Large intestine (tissue), 3 donors: ENCODE data around the gene TUNAR. TPM values are rescaled to one million over a fixed set of nuclear protein-coding genes. Genes with fewer than 3 reads are reported as not detected.
"Not testable (repeated sequence)": the region's sequence is repeated elsewhere in the genome, so short reads cannot be mapped to it uniquely, and the experiment has no call there.

ENCODE experiments used
- DNase-seq, 2 donors: peaks; one replicate each; pipeline versions ENCODE4 v3.0.0 to v3.0.0-alpha.2; 2013
- H3K27ac ChIP-seq: one replicate; pipeline ENCODE4 v1.5.1; 2013; ENCODE audit warnings: low read length
- H3K27me3 ChIP-seq: 2 replicates; pipeline ENCODE4 v1.6.1; 2013; ENCODE audit warnings: low read length; ENCODE audit not compliant: control insufficient read depth, insufficient read depth
- H3K36me3 ChIP-seq: 2 replicates; pipeline ENCODE4 v1.6.1; 2013; ENCODE audit warnings: low read length; ENCODE audit not compliant: control insufficient read depth, insufficient read depth
- H3K4me1 ChIP-seq: one replicate; pipeline ENCODE4 v1.6.1; 2013; ENCODE audit warnings: low read length; ENCODE audit not compliant: control insufficient read depth, insufficient read depth
- H3K4me3 ChIP-seq: one replicate; pipeline ENCODE4 v1.5.1; 2013; ENCODE audit warnings: low read length
- H3K9me3 ChIP-seq: one replicate; pipeline ENCODE4 v1.6.1; 2013; ENCODE audit warnings: mild to moderate bottlenecking, low read depth, low read length, moderate library complexity; ENCODE audit not compliant: control insufficient read depth
- WGBS: methylation state at CpG from one replicate; pipeline ENCODE4 v1.1.5; 2013; ENCODE audit warnings: low lambda C conversion rate; ENCODE audit not compliant: insufficient coverage; 5-methylcytosine and 5-hydroxymethylcytosine counted together
- polyA plus RNA-seq: library from polyadenylated mRNA; unstranded; fragments of 120-200 nt; gene quantifications from one replicate; pipeline ENCODE4 v1.2.1, GENCODE V29; 2013

The TUNAR gene
- polyA plus RNA-seq, 1 donor, result 0.85 TPM

- Histone ChIP-seq H3K36me3 (no peaks in the 10 kb centered on the region), H3K4me1 (no peaks in the 10 kb centered on the region), H3K9me3 (no peaks in the 10 kb centered on the region), H3K27ac (no peak overlapping the region), H3K4me3 (no peak overlapping the region), H3K27me3 (no peaks in the 10 kb centered on the region)
- DNase-seq, result no peak
These were observed 84.8 kb downstream of the TUNAR start for GRCh38 chr14:95961481-95961880.

GRCh38 chr14:95964901-95965300, 88.3 kb downstream of the TUNAR start:
- H3K4me3 ChIP-seq, result no peak overlapping the region
- no peak overlapping the region for H3K27ac ChIP-seq
- no peak for DNase-seq
- H3K4me1 ChIP-seq, result no peaks in the 10 kb centered on the region
- no peaks in the 10 kb centered on the region for H3K27me3 ChIP-seq
- no peaks in the 10 kb centered on the region for H3K9me3 ChIP-seq
- 100% methylated on average over 1 of the region's 2 CpGs for WGBS
- H3K36me3 ChIP-seq, result no peaks in the 10 kb centered on the region

DNA sequence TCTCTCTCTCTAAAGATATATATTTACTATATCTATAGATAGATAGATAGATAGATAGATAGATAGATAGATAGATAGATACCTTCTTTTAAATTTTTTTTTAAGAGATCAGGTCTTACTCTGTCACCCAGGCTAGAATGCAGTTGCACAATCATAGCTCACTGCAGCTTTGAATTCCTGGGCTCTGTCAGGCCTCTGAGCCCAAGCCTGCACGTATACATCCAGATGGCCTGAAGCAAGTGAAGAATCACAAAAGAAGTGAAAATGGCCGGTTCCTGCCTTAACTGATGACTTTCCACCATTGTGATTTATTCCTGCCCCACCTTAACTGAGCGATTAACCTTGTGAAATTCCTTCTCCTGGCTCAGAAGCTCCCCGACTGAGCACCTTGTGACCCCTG, 91.4 kb downstream of the TUNAR start:
- H3K27ac ChIP-seq, H3K27me3 ChIP-seq, DNase-seq, H3K4me3 ChIP-seq, H3K36me3 ChIP-seq, H3K9me3 ChIP-seq, H3K4me1 ChIP-seq: not testable (repeated sequence)
- WGBS, result no CpG with 5 or more reads among the region's 4 CpGs

Other genes with a start within 250 kb of the TUNAR start
- 0.03 TPM for gene TCL1B, start 190.4 kb upstream of the TUNAR start, polyA plus RNA-seq
- 0.40 TPM for gene TCL1A, start 162.7 kb upstream of the TUNAR start, polyA plus RNA-seq
- gene C14orf132, start 162.5 kb downstream of the TUNAR start, polyA plus RNA-seq, result 20.0 TPM